Measurements from ENCODE around the gene EPB41L4A. TPM values are rescaled to one million over a fixed set of nuclear protein-coding genes. Genes with fewer than 3 reads are reported as not detected.
A peak's percentile ranks its signal among the peaks of the same experiment; 100 is the strongest.

Gene EPB41L4A
- total RNA-seq, 1 donor from 2014 or later, result 2.7 TPM

GRCh38 chr5:112192072-112192471, 227.0 kb downstream of the EPB41L4A start:
- no peak for TF ChIP-seq CTCF (IDR thresholded peaks at IDR 0.05)
- Mint-ChIP-seq H3K36me3 (ENCODE audit: unreplicated experiment) (no peaks in the 10 kb centered on the region), H3K27me3 (ENCODE audit: unreplicated experiment) (peaks cover 15% of the 10 kb centered on the region), H3K4me3 (ENCODE audit: unreplicated experiment) (no peak overlapping the region), H3K4me1 (ENCODE audit: unreplicated experiment) (no peaks in the 10 kb centered on the region), H3K27ac (ENCODE audit: unreplicated experiment) (no peak overlapping the region), H3K9me3 (ENCODE audit: unreplicated experiment) (no peaks in the 10 kb centered on the region)
- DNase-seq (ENCODE audit: extremely low spot score, unreplicated experiment), result no peak

- Mint-ChIP-seq H3K4me1 (ENCODE audit: unreplicated experiment) (no peaks in the 10 kb centered on the region), H3K9me3 (ENCODE audit: unreplicated experiment) (no peaks in the 10 kb centered on the region), H3K27me3 (ENCODE audit: unreplicated experiment) (peaks cover 17% of the 10 kb centered on the region), H3K4me3 (ENCODE audit: unreplicated experiment) (no peak overlapping the region), H3K27ac (ENCODE audit: unreplicated experiment) (no peak overlapping the region), H3K36me3 (ENCODE audit: unreplicated experiment) (no peaks in the 10 kb centered on the region)
- DNase-seq (ENCODE audit: extremely low spot score, unreplicated experiment), result no peak
- TF ChIP-seq CTCF (IDR thresholded peaks at IDR 0.05), result no peak
Measured at GRCh38 chr5:112189391-112189790, 229.7 kb downstream of the EPB41L4A start.

- no peak for DNase-seq (ENCODE audit: extremely low spot score, unreplicated experiment)
- TF ChIP-seq CTCF (IDR thresholded peaks at IDR 0.05), result peak; percentile 72
- no peaks in the 10 kb centered on the region for H3K4me1 Mint-ChIP-seq (ENCODE audit: unreplicated experiment)
- no peak overlapping the region for H3K4me3 Mint-ChIP-seq (ENCODE audit: unreplicated experiment)
- H3K36me3 Mint-ChIP-seq (ENCODE audit: unreplicated experiment), result no peaks in the 10 kb centered on the region
- no peaks in the 10 kb centered on the region for H3K9me3 Mint-ChIP-seq (ENCODE audit: unreplicated experiment)
- H3K27me3 Mint-ChIP-seq (ENCODE audit: unreplicated experiment), result peaks cover 17% of the 10 kb centered on the region
- no peak overlapping the region for H3K27ac Mint-ChIP-seq (ENCODE audit: unreplicated experiment)
Measured at GRCh38 chr5:112186401-112186990, 232.6 kb downstream of the EPB41L4A start.

GRCh38 chr5:112183874-112184273, 235.2 kb downstream of the EPB41L4A start:
- Mint-ChIP-seq H3K9me3 (ENCODE audit: unreplicated experiment) (no peaks in the 10 kb centered on the region), H3K4me1 (ENCODE audit: unreplicated experiment) (no peaks in the 10 kb centered on the region), H3K36me3 (ENCODE audit: unreplicated experiment) (no peaks in the 10 kb centered on the region), H3K4me3 (ENCODE audit: unreplicated experiment) (no peak overlapping the region), H3K27me3 (ENCODE audit: unreplicated experiment) (peaks cover 17% of the 10 kb centered on the region), H3K27ac (ENCODE audit: unreplicated experiment) (no peak overlapping the region)
- no peak for TF ChIP-seq CTCF (IDR thresholded peaks at IDR 0.05)
- DNase-seq (ENCODE audit: extremely low spot score, unreplicated experiment), result no peak

GRCh38 chr5:112183103-112183711, 235.9 kb downstream of the EPB41L4A start:
- Mint-ChIP-seq H3K27me3 (ENCODE audit: unreplicated experiment) (peaks cover 12% of the 10 kb centered on the region), H3K4me1 (ENCODE audit: unreplicated experiment) (no peaks in the 10 kb centered on the region), H3K27ac (ENCODE audit: unreplicated experiment) (no peak overlapping the region), H3K4me3 (ENCODE audit: unreplicated experiment) (no peak overlapping the region), H3K9me3 (ENCODE audit: unreplicated experiment) (no peaks in the 10 kb centered on the region), H3K36me3 (ENCODE audit: unreplicated experiment) (no peaks in the 10 kb centered on the region)
- DNase-seq (ENCODE audit: extremely low spot score, unreplicated experiment), result no peak
- TF ChIP-seq CTCF (IDR thresholded peaks at IDR 0.05), result no peak

All from osteocyte (in vitro differentiated cells).